ENCODE measurements around the gene RBPMS2. TPM values are rescaled to one million over a fixed set of nuclear protein-coding genes. Genes with fewer than 3 reads are reported as not detected.

RBPMS2 gene
- polyA plus RNA-seq, 1 donor (not counting 4 experiments of a cell fraction or from before 2014, with no cell fraction given), result not detected

- Histone ChIP-seq H3K36me3 (ENCODE audit: control insufficient read depth in 2 of 2, extremely low read depth in 1 of 2, insufficient read depth in 2 of 2, low read length in 2 of 2) (no peaks in the 10 kb centered on the region), H3K4me2 (ENCODE audit: control insufficient read depth, extremely low read depth, insufficient read depth, low read depth, low read length) (no peak overlapping the region), H3K4me1 (ENCODE audit: control insufficient read depth, extremely low read depth, insufficient read depth, low read length) (no peaks in the 10 kb centered on the region), H3K9me1 (ENCODE audit: control insufficient read depth, extremely low read depth, insufficient read depth, low read length) (no peaks in the 10 kb centered on the region), H4K20me1 (ENCODE audit: control insufficient read depth, extremely low read depth, insufficient read depth, low read length) (no peaks in the 10 kb centered on the region), H3K9me3 (ENCODE audit: control insufficient read depth, low read depth, low read length) (no peaks in the 10 kb centered on the region), H3K27me3 (ENCODE audit: control insufficient read depth, extremely low read depth, insufficient read depth, low read length) (no peaks in the 10 kb centered on the region), H3K27ac (ENCODE audit: control insufficient read depth, insufficient read depth, low read length) (no peak overlapping the region), H3K4me3 (ENCODE audit: control insufficient read depth in 2 of 3, extremely low read depth in 1 of 3, insufficient read depth in 2 of 3, low read depth in 1 of 3, low read length in 3 of 3) (no peak overlapping the region), H3K9ac (ENCODE audit: control insufficient read depth, extremely low read depth, insufficient read depth, low read length) (no peak overlapping the region), H2AFZ (ENCODE audit: control insufficient read depth, low read length) (no peak overlapping the region), H3K79me2 (ENCODE audit: control insufficient read depth, insufficient read depth, low read length) (no peaks in the 10 kb centered on the region)
- FAIRE-seq, result no peak
- dilution Hi-C loops (cut with MboI; ENCODE audit: extremely low pct_ligation_motif_present, low sequenced_read_pairs), result no loop called here
- no peak for DNase-seq (ENCODE audit: low read depth, low spot score)
- TF ChIP-seq CTCF (optimal IDR thresholded peaks at IDR 0.05 in 1 of 3, IDR thresholded peaks at IDR 0.05 in 1 of 3, conservative IDR thresholded peaks at IDR 0.05 in 1 of 3; ENCODE audit: extremely low read depth in 1 of 3, insufficient read depth in 2 of 3, low read length in 3 of 3) (no peak), EZH2 (IDR thresholded peaks at IDR 0.05; ENCODE audit: low read length) (no peak)
Measured at GRCh38 chr15:64762546-64762945, 12.8 kb downstream of the RBPMS2 start.

GRCh38 chr15:64761156-64761555 lies 14.2 kb downstream of the RBPMS2 start:
- no peak overlapping the region for H3K9ac ChIP-seq (ENCODE audit: control insufficient read depth, extremely low read depth, insufficient read depth, low read length)
- DNase-seq (ENCODE audit: low read depth, low spot score) (no peak), FAIRE-seq (no peak)
- TF ChIP-seq EZH2 (IDR thresholded peaks at IDR 0.05; ENCODE audit: low read length) (no peak), CTCF (optimal IDR thresholded peaks at IDR 0.05 in 1 of 3, IDR thresholded peaks at IDR 0.05 in 1 of 3, conservative IDR thresholded peaks at IDR 0.05 in 1 of 3; ENCODE audit: extremely low read depth in 1 of 3, insufficient read depth in 2 of 3, low read length in 3 of 3) (no peak)
- no peak overlapping the region for H3K4me2 ChIP-seq (ENCODE audit: control insufficient read depth, extremely low read depth, insufficient read depth, low read depth, low read length)
- no peaks in the 10 kb centered on the region for H3K36me3 ChIP-seq (ENCODE audit: control insufficient read depth in 2 of 2, extremely low read depth in 1 of 2, insufficient read depth in 2 of 2, low read length in 2 of 2)
- no peaks in the 10 kb centered on the region for H4K20me1 ChIP-seq (ENCODE audit: control insufficient read depth, extremely low read depth, insufficient read depth, low read length)
- no peaks in the 10 kb centered on the region for H3K9me3 ChIP-seq (ENCODE audit: control insufficient read depth, low read depth, low read length)
- H3K27me3 ChIP-seq (ENCODE audit: control insufficient read depth, extremely low read depth, insufficient read depth, low read length), result no peaks in the 10 kb centered on the region
- no peaks in the 10 kb centered on the region for H3K4me1 ChIP-seq (ENCODE audit: control insufficient read depth, extremely low read depth, insufficient read depth, low read length)
- no peak overlapping the region for H3K4me3 ChIP-seq (ENCODE audit: control insufficient read depth in 2 of 3, extremely low read depth in 1 of 3, insufficient read depth in 2 of 3, low read depth in 1 of 3, low read length in 3 of 3)
- dilution Hi-C loops (cut with MboI; ENCODE audit: extremely low pct_ligation_motif_present, low sequenced_read_pairs), result no loop called here
- H3K9me1 ChIP-seq (ENCODE audit: control insufficient read depth, extremely low read depth, insufficient read depth, low read length), result no peaks in the 10 kb centered on the region
- H3K79me2 ChIP-seq (ENCODE audit: control insufficient read depth, insufficient read depth, low read length), result no peaks in the 10 kb centered on the region
- no peak overlapping the region for H3K27ac ChIP-seq (ENCODE audit: control insufficient read depth, insufficient read depth, low read length)
- H2AFZ ChIP-seq (ENCODE audit: control insufficient read depth, low read length), result no peak overlapping the region

All from keratinocyte (primary cell).